ENCODE results near the gene WDR27.

DNA sequence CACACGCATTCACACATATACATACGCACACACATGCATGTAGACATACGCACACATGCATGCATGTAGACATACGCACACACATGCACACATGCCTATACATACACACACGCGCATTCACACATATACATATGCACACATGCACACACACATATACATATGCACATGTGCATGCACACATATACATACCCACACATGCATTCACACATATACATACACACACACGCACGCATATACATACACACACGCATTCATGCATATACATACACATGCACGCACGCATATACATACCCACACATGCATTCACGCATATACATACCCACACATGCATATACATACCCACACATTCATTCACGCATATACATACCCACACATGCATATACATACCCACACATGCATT, 80.5 kb downstream of the WDR27 start:
- TF ChIP-seq ESRRG (CRISPR knock-in tag; IDR thresholded peaks at IDR 0.05) (no peak), ZFP30 (CRISPR knock-in tag; IDR thresholded peaks at IDR 0.05) (no peak), ZNF565 (CRISPR knock-in tag; conservative IDR thresholded peaks at IDR 0.05; ENCODE audit: low read depth) (no peak), OSR1 (CRISPR knock-in tag; IDR thresholded peaks at IDR 0.05) (no peak), GLIS3 (CRISPR knock-in tag; IDR thresholded peaks at IDR 0.05) (no peak), CSDC2 (CRISPR knock-in tag; IDR thresholded peaks at IDR 0.05) (no peak)
- TF ChIP-seq, protein P1, sequence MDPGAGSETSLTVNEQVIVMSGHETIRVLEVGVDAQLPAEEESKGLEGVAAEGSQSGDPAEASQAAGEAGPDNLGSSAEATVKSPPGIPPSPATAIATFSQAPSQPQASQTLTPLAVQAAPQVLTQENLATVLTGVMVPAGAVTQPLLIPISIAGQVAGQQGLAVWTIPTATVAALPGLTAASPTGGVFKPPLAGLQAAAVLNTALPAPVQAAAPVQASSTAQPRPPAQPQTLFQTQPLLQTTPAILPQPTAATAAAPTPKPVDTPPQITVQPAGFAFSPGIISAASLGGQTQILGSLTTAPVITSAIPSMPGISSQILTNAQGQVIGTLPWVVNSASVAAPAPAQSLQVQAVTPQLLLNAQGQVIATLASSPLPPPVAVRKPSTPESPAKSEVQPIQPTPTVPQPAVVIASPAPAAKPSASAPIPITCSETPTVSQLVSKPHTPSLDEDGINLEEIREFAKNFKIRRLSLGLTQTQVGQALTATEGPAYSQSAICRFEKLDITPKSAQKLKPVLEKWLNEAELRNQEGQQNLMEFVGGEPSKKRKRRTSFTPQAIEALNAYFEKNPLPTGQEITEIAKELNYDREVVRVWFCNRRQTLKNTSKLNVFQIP (CRISPR knock-in tag; IDR thresholded peaks at IDR 0.05; ENCODE audit: borderline replicate concordance, low read depth), result no peak
- TF ChIP-seq, protein P2, sequence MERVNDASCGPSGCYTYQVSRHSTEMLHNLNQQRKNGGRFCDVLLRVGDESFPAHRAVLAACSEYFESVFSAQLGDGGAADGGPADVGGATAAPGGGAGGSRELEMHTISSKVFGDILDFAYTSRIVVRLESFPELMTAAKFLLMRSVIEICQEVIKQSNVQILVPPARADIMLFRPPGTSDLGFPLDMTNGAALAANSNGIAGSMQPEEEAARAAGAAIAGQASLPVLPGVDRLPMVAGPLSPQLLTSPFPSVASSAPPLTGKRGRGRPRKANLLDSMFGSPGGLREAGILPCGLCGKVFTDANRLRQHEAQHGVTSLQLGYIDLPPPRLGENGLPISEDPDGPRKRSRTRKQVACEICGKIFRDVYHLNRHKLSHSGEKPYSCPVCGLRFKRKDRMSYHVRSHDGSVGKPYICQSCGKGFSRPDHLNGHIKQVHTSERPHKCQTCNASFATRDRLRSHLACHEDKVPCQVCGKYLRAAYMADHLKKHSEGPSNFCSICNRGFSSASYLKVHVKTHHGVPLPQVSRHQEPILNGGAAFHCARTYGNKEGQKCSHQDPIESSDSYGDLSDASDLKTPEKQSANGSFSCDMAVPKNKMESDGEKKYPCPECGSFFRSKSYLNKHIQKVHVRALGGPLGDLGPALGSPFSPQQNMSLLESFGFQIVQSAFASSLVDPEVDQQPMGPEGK (CRISPR knock-in tag; IDR thresholded peaks at IDR 0.05; ENCODE audit: borderline replicate concordance), result no peak
- TF ChIP-seq, protein P3, sequence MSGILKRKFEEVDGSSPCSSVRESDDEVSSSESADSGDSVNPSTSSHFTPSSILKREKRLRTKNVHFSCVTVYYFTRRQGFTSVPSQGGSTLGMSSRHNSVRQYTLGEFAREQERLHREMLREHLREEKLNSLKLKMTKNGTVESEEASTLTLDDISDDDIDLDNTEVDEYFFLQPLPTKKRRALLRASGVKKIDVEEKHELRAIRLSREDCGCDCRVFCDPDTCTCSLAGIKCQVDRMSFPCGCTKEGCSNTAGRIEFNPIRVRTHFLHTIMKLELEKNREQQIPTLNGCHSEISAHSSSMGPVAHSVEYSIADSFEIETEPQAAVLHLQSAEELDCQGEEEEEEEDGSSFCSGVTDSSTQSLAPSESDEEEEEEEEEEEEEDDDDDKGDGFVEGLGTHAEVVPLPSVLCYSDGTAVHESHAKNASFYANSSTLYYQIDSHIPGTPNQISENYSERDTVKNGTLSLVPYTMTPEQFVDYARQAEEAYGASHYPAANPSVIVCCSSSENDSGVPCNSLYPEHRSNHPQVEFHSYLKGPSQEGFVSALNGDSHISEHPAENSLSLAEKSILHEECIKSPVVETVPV (CRISPR knock-in tag; IDR thresholded peaks at IDR 0.05), result no peak
